ENCODE data around the gene CSAD.

The CSAD gene

GRCh38 chr12:53200458-53201176 lies 19.9 kb upstream of the CSAD start:
- H3K27ac ChIP-seq (ENCODE audit: low read length), result peak overlapping the region; percentile 99
- H3K4me3 ChIP-seq (ENCODE audit: low read length), result peak overlapping the region; percentile 94
- H3K9ac ChIP-seq (ENCODE audit: low read length), result peak overlapping the region; percentile 99
- TF ChIP-seq EZH2phosphoT487 (IDR thresholded peaks at IDR 0.05; ENCODE audit: low read length), result no peak
- TF ChIP-seq EZH2 (optimal IDR thresholded peaks at IDR 0.05; ENCODE audit: low read depth, low read length), result no peak
- TF ChIP-seq CTCF (IDR thresholded peaks at IDR 0.05; ENCODE audit: low read length), result no peak
- peaks cover 97% of the 10 kb centered on the region for H3F3A ChIP-seq (ENCODE audit: insufficient read depth, low read length)
- no peaks in the 10 kb centered on the region for H3K9me2 ChIP-seq (replicated peaks; ENCODE audit: insufficient read depth, low read length)
- H4K20me1 ChIP-seq (ENCODE audit: insufficient read depth, low read length), result peaks cover 18% of the 10 kb centered on the region
- H3K9me3 ChIP-seq (replicated peaks; ENCODE audit: insufficient read depth, low read length), result no peaks in the 10 kb centered on the region
- H3K27me3 ChIP-seq (replicated peaks; ENCODE audit: insufficient read depth, low read length), result no peaks in the 10 kb centered on the region
- H3K79me2 ChIP-seq (ENCODE audit: low read length), result peaks cover 95% of the 10 kb centered on the region
- peaks cover 42% of the 10 kb centered on the region for H3K36me3 ChIP-seq (replicated peaks; ENCODE audit: insufficient read depth, low read length)
- DNase-seq, result peak; percentile 98
- H3K4me2 ChIP-seq (ENCODE audit: low read depth, low read length), result peak overlapping the region; percentile 97
- H3K4me1 ChIP-seq (ENCODE audit: low read length), result peaks cover 30% of the 10 kb centered on the region
- no peak overlapping the region for H2AFZ ChIP-seq (ENCODE audit: low read length)

DNA sequence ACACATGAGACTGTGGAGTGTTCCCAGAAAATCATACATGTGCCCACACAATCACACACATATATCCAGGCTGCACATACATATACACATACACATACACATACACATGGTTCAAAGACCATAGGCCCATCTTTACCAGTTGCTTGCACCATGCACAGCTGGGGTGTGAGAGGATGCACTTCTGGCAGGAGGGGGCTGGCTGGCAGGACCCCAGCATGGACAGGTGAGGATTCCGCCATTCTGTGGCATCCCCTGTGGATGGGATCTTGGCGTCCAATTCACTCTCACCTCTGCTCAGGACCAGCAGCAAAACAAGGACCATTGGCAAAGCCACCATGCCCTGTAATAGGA lies 19.4 kb upstream of the CSAD start:
- no peaks in the 10 kb centered on the region for H3K9me3 ChIP-seq (replicated peaks; ENCODE audit: insufficient read depth, low read length)
- H3K9me2 ChIP-seq (replicated peaks; ENCODE audit: insufficient read depth, low read length), result no peaks in the 10 kb centered on the region
- H3K9ac ChIP-seq (ENCODE audit: low read length), result peak overlapping the region; percentile 99
- peak overlapping the region; percentile 99 for H3K27ac ChIP-seq (ENCODE audit: low read length)
- H3K36me3 ChIP-seq (replicated peaks; ENCODE audit: insufficient read depth, low read length), result peaks cover 43% of the 10 kb centered on the region
- peaks cover 23% of the 10 kb centered on the region for H4K20me1 ChIP-seq (ENCODE audit: insufficient read depth, low read length)
- peak overlapping the region; percentile 97 for H3K4me2 ChIP-seq (ENCODE audit: low read depth, low read length)
- DNase-seq, result no peak
- H2AFZ ChIP-seq (ENCODE audit: low read length), result no peak overlapping the region
- H3K4me1 ChIP-seq (ENCODE audit: low read length), result peaks cover 34% of the 10 kb centered on the region
- no peaks in the 10 kb centered on the region for H3K27me3 ChIP-seq (replicated peaks; ENCODE audit: insufficient read depth, low read length)
- peaks cover 95% of the 10 kb centered on the region for H3K79me2 ChIP-seq (ENCODE audit: low read length)
- H3F3A ChIP-seq (ENCODE audit: insufficient read depth, low read length), result peaks cover 97% of the 10 kb centered on the region
- peak overlapping the region; percentile 94 for H3K4me3 ChIP-seq (ENCODE audit: low read length)
- TF ChIP-seq CTCF (IDR thresholded peaks at IDR 0.05; ENCODE audit: low read length) (no peak), EZH2phosphoT487 (IDR thresholded peaks at IDR 0.05; ENCODE audit: low read length) (no peak), EZH2 (optimal IDR thresholded peaks at IDR 0.05; ENCODE audit: low read depth, low read length) (no peak)

DNA sequence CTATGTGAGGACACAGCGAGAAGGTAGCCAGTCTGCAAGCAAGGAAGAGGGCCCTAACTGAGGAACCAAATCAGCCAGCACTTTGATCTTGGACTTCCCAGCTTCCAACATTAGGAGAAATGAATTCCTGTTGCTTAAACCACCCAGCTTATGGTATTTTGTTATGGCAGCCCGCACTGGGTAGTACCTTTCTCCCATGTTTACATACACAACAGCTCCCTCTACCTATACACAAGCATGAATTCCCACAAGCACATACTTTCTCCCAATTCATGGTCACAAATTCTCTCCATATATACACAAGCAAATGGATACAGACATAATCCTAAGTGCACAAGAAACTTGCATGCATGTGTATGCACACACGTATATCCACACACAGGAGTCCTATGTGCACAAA lies 19.0 kb upstream of the CSAD start:
- 0 out of 2 replicates have a peak, but pooled peaks have one; percentile 5 for TF ChIP-seq CTCF (IDR thresholded peaks at IDR 0.05; ENCODE audit: low read length)
- no peak for TF ChIP-seq EZH2 (optimal IDR thresholded peaks at IDR 0.05; ENCODE audit: low read depth, low read length)
- Histone ChIP-seq H2AFZ (ENCODE audit: low read length) (no peak overlapping the region), H3K4me3 (ENCODE audit: low read length) (peak overlapping the region; percentile 94), H4K20me1 (ENCODE audit: insufficient read depth, low read length) (peaks cover 27% of the 10 kb centered on the region), H3K4me2 (ENCODE audit: low read depth, low read length) (peak overlapping the region; percentile 97), H3K9me3 (replicated peaks; ENCODE audit: insufficient read depth, low read length) (no peaks in the 10 kb centered on the region), H3K9me2 (replicated peaks; ENCODE audit: insufficient read depth, low read length) (no peaks in the 10 kb centered on the region), H3K36me3 (replicated peaks; ENCODE audit: insufficient read depth, low read length) (peaks cover 45% of the 10 kb centered on the region), H3F3A (ENCODE audit: insufficient read depth, low read length) (peaks cover 97% of the 10 kb centered on the region), H3K27me3 (replicated peaks; ENCODE audit: insufficient read depth, low read length) (no peaks in the 10 kb centered on the region), H3K27ac (ENCODE audit: low read length) (peak overlapping the region; percentile 99), H3K4me1 (ENCODE audit: low read length) (peaks cover 38% of the 10 kb centered on the region), H3K9ac (ENCODE audit: low read length) (peak overlapping the region; percentile 99), H3K79me2 (ENCODE audit: low read length) (peaks cover 95% of the 10 kb centered on the region)
- DNase-seq, result peak; percentile 39

All from MM.1S (cell line).